ENCODE results near the gene RGS6.

The RGS6 gene

DNA sequence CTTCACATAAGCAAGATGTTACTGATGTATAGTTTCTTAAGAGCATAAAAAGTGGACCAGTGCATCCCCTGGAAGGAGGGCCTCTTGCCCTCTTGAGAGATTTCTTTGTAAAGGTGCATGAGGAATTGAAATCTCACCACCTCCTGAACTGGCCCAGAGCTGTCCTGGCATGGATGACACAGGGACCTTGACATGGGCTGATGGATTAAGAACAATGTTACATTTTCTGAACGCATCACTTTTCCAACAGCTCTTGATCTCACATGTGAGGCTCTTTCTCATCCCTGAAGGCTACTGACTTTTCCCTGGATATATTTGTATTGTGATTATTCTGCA lies 360.4 kb downstream of the RGS6 start:
- no peak for DNase-seq (ENCODE audit: extremely low read depth in 1 of 2, low read depth in 1 of 2)

DNA sequence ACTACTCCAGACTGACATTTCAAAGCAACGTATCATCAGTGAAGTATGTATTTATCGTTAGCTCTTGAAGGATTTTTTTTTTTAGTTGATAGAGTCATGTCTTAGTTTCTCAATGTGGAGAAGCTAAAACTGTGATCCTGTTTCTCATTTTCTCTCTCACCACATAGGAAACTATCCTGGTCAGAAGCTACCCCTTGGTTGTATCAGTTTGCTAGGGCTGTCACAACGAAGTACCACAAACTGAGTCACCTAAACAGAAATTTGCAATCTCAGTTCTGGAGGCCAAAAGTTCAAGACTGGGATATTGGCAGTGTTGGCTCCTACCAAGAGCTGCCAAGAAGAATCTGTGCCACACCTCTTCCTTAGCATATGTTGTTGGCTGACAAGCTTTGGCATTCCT lies 369.1 kb downstream of the RGS6 start:
- no peak for DNase-seq (ENCODE audit: extremely low read depth in 1 of 2, low read depth in 1 of 2)

DNA sequence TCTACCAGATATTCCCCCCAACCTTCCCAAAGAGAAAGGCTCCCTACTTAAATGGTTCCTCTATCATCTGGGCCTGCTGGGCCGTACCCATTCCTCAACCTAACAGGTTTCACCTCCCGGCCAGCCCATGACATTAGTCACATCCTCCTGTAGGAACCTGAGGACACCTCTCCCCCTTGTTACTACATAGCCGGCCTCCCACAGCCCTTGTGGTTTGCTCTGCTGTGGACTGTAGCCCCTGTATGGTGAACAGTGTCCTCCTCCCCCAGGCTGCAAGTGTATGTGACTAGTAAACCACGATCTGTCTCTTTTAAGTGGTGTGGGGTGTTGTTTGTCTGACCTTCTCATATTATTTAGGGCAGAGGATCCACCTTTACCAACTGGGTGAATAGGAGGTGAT lies 371.7 kb downstream of the RGS6 start:
- no peak for DNase-seq (ENCODE audit: extremely low read depth in 1 of 2, low read depth in 1 of 2)

DNA sequence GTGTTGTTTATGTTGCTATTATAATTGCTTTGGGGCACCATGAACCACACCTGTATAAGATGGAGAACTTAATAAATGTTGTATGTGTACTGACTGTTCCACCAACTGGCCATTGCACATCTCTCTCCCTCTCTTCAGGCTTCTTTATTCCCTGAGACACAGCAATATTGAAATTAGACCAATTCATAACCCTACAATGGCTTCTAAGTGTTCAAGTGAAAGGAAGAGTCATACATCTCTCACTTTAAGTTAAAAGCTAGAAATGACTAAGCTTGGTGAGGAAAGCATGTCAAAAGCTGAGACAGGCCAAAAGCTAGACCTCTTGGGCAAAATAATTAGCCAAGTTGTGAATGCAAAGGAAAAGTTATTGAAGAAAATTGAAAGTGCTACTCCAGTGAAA lies 373.3 kb downstream of the RGS6 start:
- DNase-seq (ENCODE audit: extremely low read depth in 1 of 2, low read depth in 1 of 2): no peak

DNA sequence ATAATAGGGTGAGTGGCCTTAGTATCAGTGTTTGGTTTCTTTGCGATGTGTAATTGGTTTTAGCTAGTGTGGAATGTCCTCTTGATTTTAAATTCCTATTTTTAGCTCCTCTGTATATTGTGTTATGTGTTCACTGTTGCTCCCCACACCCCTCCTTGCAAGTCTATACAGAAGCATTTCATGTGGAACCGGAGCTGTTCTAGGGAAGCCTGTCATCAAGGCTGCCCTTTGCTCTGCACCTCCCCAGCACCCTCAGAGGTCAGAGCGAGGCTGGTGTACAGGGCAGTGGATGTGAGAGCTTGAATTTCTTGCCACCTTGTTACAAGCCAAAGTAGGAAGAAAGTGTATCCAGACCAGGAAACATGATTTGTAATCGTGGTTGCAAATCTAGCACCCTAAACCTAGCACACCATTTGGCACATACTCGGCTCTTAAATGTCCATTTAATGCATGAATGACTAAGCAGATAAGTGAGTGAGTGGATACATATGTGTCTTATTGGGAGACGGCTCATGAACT lies 376.8 kb downstream of the RGS6 start:
- DNase-seq (ENCODE audit: extremely low read depth in 1 of 2, low read depth in 1 of 2): no peak

DNA sequence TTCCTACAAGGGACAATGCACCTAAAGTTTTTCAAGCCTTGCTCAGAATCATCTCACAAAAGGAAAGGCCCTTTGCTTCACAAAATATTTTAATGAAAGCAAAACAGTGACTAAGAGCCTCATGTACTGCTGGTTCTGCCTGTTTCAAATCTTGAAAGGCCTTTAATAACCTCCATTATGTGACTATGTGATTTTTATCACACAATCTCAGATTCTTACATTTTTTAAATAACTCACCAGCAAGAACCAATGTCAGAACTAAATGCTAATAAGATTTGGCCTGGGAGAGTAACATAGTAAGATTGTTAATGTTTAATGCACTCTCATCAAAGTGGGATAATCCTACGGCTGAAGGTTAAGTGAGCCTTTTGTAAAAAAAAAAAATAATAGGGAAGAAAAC lies 378.9 kb downstream of the RGS6 start:
- DNase-seq (ENCODE audit: extremely low read depth in 1 of 2, low read depth in 1 of 2): no peak

DNA sequence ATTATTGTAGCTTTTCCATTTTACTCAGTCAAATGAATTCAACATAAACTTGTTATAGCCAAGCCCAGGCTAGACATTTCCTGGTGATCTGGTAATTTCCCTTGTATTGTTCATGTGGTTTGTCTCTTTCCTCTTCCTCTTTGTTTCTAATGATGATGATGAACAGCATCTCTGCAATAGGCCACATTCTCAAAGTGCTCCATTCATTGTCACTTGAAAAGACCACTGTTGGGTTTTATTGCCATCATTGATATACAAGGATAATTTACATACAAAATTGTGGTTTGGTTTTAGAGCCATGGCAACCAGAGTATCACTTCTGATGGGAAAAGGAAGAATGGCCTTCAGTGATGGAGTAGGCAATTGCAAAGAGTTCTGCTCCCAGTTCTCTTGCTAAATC lies 379.3 kb downstream of the RGS6 start:
- no peak for DNase-seq (ENCODE audit: extremely low read depth in 1 of 2, low read depth in 1 of 2)

DNA sequence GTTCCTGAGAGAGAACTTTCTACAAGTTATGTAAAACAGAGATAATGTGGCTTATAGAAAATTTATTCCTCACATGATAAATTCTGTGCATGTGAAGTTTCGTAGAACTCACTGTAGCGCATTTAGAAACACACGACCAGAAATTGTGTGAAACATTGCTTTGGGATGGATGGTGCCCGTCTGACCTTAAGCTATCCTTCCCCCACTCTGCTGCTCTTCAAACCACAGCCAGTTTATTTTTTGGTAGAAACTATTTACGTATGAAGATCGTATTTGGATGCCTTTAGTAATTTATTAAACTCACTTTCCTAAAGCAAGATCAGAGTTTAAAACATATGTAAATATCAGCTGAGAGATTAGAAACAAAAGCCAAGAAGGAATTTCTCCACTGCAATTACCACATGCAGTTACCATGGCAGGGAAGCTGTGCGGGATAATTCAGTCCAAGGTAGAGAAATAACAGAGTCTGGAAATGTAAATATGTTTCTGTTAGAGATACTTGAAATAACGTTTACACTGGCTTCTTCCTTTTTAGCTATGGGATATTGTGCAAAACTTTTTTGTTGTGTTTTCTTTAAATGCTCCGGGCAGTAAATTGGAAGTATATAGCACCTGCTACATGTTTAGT lies 382.7 kb downstream of the RGS6 start:
- no peak for DNase-seq (ENCODE audit: extremely low read depth in 1 of 2, low read depth in 1 of 2)

DNA sequence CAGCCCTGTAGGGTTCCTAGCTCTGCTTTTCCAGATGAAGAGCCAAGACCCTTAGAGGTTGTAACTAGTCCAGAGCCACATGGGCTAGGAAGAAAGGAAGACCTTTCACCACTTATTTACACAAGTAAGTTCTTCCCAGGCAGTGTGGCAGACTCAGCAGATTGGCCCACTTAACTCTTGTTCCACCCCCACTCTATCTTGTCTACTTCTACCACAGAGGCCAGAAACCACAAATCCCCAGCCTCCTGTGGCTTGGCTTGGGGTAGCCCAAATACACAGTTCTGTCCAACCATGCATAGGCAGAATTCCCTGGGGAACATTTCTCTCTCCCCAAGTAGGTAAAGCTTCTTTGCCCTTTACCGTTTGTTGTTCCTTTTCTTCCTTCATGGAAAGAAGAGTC lies 383.5 kb downstream of the RGS6 start:
- no peak for DNase-seq (ENCODE audit: extremely low read depth in 1 of 2, low read depth in 1 of 2)

DNA sequence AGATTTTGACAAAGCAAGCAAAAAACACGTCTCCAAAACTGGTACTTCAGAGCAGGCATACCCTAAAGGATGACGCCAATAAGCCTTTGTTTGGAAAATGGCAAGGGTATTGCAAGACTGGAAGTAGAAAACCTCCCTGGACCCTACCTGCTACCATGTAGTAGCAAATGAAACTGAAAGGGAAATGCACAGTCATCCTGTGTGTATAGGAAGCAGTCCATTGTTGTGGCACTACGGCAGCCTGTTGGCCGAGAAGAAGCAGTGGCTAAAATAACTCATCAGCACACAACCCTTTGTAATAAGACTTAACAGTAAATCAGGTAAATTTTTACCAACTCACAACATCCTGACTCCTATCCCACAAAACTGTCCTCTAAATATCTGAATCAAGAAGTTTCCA lies 386.4 kb downstream of the RGS6 start:
- DNase-seq (ENCODE audit: extremely low read depth in 1 of 2, low read depth in 1 of 2): no peak

DNA sequence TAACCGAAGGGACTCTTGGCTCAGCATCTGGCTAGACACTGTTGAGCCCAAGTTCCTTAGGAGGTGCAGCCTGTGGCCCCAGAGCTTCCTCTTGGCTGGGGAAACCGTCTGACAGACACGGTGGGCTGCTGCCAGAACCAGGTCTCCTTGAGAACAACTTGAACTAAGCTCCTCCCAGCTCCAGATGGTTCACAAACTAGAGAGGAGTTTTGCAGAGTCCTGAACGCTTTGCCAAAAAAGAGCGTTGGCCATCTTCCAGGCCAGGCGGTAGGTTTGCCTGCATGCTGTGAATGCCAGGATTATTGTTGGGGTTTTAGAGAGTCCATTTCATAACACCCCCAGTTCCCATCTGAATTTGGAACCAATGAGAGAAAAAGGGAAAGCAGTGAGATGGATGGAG lies 399.8 kb downstream of the RGS6 start:
- DNase-seq (ENCODE audit: extremely low read depth in 1 of 2, low read depth in 1 of 2): no peak

DNA sequence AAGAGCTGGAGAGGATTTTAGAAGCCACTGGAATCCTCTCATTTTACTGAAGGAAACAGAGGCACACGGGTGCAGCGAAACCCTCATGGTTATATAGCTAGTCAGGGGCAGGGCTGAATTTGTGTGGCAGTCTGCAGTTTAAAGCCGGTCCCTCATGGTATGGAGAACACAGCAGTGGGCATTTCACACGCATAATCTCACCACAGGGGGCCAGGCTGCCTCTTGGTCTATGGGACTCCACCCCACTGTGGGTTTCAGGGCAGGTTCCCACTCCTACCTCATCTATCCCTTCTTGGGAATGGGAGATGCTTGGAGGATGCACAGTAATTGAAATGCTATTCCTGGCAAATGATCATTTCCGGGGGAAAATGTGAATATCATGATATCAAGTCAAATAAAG lies 400.6 kb downstream of the RGS6 start:
- DNase-seq (ENCODE audit: extremely low read depth in 1 of 2, low read depth in 1 of 2): no peak

DNA sequence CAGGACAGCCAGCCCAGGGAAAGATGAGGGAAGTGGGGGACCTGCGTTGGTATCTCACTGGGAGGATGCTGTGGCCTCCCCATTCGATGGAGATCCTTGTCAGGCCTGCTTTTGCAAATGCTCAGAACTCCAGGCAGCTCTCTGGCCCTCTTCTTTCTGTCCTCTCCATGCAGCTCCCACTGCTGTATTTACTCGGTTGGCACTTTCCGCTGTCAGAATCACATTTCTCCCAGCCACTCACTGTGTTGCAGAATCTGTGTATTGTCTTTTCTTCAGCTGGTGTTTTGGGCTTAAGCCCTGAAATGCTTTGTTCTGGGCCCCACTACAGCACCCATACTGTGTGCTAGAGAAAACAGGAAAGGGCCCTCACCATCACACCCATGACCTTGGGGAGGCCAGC lies 401.1 kb downstream of the RGS6 start:
- no peak for DNase-seq (ENCODE audit: extremely low read depth in 1 of 2, low read depth in 1 of 2)

DNA sequence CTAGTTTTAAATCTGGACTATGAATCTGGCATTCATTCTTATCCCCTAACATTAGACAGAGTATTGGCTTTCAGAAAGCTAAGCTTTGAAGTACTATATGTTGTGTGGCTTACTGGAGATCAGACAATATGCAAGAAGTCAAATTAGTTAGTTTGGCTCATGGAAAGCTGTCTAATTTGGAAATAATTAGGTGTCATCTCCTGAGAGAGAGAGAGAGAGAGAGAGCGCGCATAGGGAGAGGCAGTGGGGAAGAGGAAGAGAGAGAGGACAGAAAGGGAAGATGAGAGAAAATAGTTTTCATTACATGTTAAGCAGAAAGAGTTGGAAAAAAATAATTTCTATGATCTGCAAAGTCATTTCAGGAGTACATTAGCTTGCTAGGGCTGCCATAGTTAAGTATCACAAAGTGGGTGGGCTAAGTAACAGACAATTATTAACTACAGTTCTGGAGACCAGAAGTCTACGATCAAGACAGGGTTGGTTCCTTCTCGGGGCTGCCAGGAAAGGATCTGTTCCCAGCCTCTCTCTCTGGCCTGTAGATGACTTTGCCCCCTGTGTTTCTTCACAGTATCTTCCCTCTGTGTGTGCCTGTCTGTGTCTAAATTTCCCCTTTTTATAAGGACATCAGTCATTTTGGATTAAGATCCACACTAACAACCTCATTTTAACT lies 404.2 kb downstream of the RGS6 start:
- no peak for DNase-seq (ENCODE audit: extremely low read depth in 1 of 2, low read depth in 1 of 2)

DNA sequence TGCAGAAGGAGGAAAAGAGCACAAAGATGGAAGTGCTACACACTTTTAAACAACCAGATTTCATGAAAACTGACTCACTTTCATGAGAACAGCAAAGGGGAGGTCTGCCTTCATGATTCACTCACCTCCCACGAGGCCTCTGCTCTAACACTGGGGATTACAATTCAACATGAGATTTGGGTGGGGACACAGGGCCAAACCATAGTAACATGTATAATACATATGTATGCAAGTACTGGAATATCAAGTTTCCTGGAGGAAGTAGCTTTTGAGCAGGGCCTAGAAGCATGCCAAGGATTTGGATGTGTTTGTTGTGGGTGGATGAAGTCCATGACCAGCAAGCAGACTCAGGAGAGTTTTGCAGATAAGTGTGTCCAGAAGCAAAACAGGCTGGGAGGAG lies 409.0 kb downstream of the RGS6 start:
- DNase-seq (ENCODE audit: extremely low read depth in 1 of 2, low read depth in 1 of 2): no peak

DNA sequence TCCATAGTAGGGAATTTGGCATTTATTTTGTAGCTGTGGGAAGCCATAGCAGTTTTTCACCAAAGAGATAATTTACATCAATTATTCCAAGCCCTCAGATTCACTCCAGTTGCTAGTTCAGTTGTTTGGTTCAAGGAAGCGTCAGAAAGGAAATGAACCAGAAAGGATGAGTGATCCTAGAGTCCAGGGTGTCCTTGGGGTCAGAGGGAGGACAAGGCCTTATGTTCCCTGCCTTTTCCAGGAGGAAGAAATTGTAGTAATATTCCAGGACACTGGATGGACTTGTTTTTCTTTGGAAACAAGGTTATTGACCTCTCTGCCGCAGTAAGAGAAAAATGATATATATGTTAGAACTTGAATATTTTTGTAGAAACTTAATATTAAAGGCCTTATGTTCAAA lies 409.5 kb downstream of the RGS6 start:
- no peak for DNase-seq (ENCODE audit: extremely low read depth in 1 of 2, low read depth in 1 of 2)

DNA sequence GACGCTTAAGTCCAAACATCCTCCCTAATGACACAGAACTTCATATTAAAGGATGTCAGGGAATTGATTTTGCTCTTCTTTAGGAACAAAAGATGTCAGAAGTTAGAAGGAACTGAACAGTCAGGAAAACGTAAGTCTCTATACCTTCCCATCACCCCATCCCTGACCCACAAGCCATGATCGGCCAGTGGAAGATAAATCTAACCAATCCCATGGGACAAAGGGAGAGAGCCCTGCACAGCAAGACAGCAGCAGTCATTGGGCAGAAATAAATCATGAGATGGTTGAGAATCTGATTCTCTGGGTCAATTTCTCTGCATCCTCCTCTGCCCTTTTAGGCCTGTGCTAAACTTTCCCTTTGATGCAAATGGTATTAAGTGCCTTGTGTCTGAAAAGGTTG lies 414.9 kb downstream of the RGS6 start:
- DNase-seq (ENCODE audit: extremely low read depth in 1 of 2, low read depth in 1 of 2): no peak

DNA sequence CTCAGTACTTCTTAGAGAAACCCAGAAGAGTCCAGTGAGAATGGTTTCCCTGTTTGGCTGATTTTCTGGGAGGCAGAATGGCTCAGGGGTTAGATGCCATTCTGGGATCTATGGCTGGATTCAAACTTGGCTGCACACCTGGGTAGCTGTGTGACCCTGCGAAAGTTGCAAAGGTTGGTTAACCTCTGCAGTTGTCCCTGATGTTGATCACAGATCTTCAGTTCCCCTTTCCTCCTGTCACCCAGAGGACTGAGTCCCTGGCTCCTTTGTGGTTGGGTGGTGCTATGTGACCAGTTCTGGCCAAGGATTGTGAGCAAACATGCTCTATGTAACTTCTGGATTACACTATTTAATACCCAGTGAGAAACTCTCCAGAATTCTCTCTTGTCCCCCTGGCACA lies 418.0 kb downstream of the RGS6 start:
- DNase-seq (ENCODE audit: extremely low read depth in 1 of 2, low read depth in 1 of 2): no peak

DNA sequence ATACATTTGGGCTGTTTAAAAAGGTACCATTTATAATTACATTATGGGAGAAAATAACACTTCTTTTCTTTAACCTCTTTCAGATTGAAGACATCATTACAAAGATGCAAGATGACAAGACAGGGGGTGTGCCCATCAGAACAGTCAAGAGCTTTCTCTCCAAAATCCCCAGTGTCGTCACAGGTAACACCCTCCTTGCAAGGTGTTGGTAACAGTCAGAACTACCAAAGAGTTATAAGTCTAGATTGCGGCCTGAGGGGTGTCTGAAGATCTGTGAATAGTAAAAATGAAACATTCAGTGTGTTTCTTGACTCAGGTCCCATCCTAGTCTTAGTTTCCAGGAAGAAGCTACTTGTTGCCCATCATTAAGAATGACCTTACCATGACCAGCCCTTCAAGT lies 419.8 kb downstream of the RGS6 start:
- DNase-seq (ENCODE audit: extremely low read depth in 1 of 2, low read depth in 1 of 2): no peak

DNA sequence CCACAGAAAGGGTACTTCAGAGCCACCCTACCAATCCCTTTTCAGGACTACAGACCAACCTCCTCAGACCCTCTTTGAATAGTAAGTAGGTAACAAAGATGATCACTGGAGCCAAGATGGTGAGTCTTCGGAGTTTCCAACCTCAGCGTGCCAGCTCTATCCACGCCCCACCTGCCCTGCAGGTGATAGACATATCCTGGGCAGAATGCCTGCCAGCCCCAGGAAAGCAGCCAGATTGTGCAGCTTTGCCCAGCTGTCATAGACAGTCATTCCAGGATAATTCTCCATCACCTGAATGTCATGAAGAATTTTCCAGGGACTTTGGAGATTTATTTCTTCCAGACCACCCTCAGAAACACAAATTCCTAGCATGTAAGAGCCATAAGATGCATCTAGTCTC lies 434.4 kb downstream of the RGS6 start:
- DNase-seq (ENCODE audit: extremely low read depth in 1 of 2, low read depth in 1 of 2): no peak

DNA sequence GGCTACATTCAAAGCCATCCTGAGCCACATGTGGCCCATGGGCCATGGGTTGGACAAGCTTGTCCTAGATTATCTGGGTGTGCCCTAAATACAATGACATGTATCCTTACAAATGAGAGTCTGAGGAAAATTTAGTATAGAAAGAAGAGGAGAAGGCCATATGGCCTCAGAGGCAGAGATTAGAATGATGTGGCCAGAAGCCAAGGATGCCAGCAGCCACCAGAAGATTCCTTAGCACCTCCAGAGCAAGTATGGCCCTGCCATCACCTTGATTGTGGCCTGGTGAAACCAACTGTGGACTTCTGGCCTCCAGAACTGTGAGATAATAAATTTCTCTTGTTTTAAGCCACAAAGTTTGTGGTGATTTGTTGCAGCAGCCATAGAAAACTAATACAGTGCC lies 436.9 kb downstream of the RGS6 start:
- no peak for DNase-seq (ENCODE audit: extremely low read depth in 1 of 2, low read depth in 1 of 2)

DNA sequence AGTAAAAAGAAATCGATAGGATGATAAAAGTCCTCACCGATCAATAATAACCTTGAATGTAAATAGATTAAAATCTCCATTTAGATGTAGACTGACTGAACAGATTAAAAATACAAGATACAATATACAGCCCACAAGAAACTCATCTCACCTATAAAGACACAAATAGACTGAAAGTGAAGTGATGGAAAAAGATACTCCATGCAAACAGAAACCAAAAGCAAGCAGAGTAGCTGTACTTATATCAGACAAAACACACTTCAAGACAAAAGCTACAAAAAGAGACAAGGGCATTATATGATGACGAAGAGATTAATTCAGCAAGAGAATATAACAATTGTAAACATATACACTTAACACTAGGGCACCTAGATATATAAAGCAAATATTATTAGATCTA lies 444.8 kb downstream of the RGS6 start:
- no peak for DNase-seq (ENCODE audit: extremely low read depth in 1 of 2, low read depth in 1 of 2)

DNA sequence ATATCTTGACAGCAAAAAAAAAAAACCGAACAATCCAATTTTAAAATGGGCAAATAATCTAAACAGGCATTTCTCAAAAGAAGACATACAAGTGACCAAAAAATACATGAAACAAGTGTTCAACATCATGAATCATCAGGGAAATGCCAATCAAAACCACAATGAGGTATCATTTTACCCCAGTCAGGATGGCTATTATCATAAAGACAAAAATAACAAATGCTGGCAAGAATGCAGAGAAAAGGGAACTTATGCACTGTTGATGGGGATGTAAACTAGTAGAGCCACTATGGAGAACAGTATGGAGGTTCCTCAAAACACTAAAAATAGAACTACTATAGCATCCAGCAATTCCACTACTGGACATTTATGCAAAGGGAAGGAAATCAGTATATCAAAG lies 448.2 kb downstream of the RGS6 start:
- DNase-seq (ENCODE audit: extremely low read depth in 1 of 2, low read depth in 1 of 2): no peak

All from activated CD8-positive, alpha-beta memory T cell treated with anti-CD3 and anti-CD28 coated beads for 1 hour (primary cell).